ENCODE results near the gene HIGD1C.
"Not testable (repeated sequence)": the region's sequence is repeated elsewhere in the genome, so short reads cannot be mapped to it uniquely, and the experiment has no call there.

The HIGD1C gene

DNA sequence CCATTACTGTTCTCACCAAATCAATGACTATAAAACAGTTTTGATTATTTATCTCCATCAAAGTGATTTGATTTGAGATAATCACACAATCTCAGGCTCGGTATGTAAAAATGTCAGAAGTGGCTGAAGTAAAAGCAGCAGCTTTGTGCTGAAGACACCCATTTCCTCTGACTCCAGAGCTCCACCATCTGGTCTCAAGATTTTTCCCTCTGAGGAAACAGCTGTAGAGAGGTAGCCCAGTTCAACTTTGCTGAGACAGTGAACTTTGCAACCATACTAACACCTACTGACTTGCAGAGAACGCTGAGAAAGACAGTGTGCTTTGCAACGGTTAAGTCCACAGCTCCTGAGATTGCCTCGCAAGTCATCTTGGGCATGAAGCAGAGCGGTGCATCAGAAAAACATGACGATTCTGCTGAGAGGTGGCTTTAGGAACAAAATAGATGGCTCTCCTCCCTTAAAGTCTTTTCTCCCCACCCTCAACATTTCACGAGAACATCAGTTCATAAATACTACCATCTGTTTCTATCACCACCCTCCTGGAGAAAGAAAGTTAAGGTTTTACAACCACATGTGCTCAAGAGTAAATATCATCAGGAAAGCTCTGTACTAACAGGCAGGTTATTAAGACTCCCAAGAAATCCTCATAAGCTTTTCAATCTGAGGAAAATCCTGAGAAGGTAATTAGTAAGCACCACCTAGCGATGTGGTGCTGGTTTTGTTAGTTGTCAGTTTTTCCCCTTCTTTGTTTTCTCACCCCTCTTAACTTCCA is 34.8 kb downstream of the HIGD1C start:
- peak in 1 of 2 experiments; percentile 6 for DNase-seq

GRCh38 chr12:50988051-50988450 is 35.7 kb downstream of the HIGD1C start:
- DNase-seq: no peak

- DNase-seq: no peak
These were observed 36.5 kb downstream of the HIGD1C start for GRCh38 chr12:50988871-50989270.

DNA sequence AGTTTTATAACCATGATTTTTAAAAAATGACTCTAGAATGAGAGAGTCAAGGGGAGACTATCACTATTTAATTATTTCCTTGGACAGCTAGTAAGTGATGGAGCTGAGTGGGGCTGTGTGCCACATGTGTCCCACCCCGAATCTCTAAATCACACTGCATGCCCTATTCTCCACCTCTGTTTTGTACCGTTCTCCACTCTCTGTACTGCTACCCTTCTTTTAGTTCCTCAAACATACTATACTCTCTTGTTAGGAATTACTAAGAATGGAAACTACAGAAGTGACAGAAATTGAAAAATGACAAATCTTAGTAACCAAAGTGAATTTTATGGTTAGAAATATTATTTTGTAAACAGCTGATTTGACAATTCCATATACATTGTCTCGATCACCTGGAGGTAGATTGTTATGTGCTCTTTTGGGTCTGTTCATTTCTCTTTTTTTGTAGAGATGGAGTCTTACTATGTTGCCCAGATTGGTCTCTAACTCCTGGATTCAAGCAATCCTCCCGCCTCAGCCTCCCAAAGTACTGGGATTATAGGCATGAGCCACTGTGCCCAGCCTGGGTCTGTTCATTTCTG is 37.9 kb downstream of the HIGD1C start:
- no peak for DNase-seq

GRCh38 chr12:50990791-50991190 is 38.4 kb downstream of the HIGD1C start:
- DNase-seq: no peak

DNA sequence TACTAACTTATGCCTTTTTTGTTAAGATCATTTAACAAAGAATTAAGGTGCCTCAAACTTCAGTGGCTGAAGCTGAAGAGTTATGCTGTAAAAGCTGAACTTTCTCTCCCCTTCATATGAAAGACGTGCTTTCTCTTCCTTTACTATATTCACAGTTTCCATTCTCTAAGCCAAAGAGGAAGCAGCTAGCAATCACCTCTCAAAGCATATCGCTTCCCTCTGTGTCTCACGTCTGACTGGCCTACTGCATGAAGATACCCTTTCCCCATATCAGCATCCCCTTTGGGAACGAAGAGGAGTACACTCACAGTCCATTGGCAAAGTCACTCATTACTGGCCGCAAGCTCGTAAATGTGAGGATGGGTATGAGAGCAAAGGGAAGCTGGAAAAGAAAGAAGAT is 38.9 kb downstream of the HIGD1C start:
- no peak for DNase-seq

DNA sequence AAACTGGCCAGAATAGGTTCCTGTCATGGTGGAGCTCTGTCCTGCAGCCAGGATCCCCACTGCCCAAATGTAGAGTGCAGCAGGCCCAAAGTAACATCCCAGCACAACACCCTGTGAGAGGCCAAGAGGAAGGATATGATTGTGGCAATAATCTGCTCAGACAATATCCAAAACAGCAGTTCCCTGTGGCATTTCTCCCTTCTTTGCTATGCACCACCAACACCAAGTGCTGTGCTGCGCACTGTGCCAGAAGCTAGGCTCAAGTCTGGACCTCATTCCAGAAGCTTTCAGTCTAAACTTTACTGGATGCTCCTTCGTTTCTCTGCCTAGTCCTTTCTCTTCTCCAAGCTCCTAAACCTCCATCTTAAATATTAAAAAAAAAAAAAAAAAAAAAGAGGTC is 40.5 kb downstream of the HIGD1C start:
- DNase-seq: no peak

DNA sequence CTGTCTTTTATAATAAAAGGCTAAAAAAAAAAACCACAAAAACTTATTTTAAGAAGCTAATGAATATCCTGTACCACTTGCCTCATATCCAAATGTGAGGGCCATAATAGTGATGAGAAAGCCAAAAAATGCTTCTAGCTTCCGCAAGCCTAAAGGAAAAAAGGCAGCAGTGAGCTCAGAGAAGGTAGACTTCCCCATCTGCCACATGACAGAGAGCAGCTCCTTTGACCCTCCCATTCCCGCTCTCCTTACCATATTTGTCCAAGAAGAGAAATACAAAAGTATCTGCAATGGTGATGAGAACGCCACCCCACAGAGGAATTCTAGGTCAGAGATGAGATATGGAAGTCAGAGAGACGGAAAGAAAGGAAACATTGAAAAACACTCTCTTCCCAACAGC is 46.7 kb downstream of the HIGD1C start:
- no peak for DNase-seq

GRCh38 chr12:51000245-51000644 is 47.9 kb downstream of the HIGD1C start:
- DNase-seq: no peak

DNA sequence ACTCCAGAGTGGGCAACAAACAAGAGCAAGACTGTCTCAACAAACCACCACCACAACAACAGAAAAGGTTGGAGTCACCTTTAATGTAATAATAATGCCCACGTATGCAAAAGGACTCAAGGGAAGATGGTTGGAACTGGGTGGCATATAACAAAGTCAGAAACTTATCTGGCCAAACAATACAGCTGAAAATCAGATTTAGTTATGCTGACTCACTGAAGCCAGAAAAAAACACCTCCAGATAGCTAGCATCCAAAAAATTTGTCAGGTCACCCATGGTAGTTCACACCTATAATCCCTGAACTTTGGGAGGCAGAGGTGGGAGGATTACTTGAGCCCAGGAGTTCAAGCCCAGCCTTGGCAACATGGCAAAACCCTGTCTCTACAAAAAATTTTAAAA is 49.5 kb downstream of the HIGD1C start:
- DNase-seq: no peak

DNA sequence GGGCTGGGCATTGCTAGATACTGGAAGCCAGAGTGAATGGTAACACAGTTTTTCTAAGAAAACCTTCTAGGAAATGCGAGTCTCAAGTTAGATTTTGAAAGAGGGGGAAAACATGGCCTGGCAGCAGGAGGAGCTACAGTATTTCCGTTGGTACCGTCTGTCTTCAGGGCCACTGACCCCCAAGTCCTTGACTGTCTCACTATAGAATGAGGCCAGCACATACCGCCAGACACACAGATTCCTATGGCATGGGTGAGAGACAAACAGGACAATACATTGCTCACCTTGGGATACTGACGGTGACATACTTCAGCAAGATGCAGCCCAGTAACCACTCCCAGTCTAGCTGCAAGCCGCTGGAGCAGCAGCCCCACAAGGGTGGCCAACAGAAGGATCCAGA is 52.2 kb downstream of the HIGD1C start:
- no peak for DNase-seq

DNA sequence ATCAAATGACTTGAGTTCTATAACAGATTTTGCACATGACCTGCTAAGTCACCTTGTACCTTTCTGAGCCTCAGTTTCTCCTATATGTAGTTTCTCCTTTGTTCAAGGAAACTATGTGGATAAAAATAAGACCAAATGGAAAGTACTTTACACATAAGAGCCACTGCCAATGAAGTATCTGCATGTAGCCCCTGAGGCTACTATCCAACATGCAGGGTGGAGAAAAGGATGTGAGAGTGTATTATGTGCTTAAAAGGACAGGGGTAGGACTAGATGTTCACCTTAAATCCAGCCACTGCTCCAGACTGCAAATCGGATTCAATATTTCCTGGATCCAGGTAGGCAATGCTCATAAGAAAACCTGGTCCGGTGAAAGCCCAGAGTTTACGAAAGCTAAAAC is 52.7 kb downstream of the HIGD1C start:
- DNase-seq: no peak

GRCh38 chr12:51005671-51006070 is 53.3 kb downstream of the HIGD1C start:
- no peak for DNase-seq

GRCh38 chr12:51008329-51009055 is 56.1 kb downstream of the HIGD1C start:
- DNase-seq: no peak

DNA sequence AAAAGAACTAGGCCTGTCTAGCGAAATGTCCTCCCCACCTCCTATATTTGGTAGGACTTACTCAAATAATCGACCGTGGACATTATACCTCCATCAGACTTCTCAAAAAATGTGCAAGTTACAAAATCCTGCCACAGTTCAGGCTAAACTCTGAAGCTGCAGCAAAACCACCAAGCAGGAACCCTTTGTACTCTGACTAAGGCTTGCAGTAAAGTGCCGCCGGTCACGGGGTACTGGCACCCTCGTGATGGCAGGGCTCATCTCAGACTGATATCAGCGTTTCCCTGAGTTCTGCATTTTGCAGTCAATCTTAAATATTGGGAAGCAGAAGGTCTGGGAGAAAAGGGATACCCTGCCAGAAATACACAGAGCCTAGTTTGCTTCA is 56.7 kb downstream of the HIGD1C start:
- DNase-seq: peak; percentile 44 to 53

DNA sequence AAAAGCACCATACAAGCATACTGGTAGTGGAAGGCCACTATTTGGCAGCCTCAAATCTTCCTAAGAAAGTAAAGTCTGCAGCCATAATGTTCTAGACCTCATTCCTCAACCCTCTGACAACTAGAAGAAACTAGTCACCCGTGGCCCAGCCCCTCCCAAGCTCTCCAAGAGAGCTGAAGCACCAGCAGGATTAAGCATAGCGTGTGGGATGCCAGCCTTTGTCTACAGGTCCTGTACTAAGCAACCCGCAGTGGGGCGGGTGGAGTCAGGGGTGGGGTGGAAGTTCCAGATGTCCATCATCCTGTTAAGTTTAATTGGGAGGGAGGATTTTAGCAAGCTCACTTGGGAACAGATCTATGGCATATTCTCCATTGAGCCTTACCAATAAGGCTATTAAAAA is 59.6 kb downstream of the HIGD1C start:
- DNase-seq: no peak

GRCh38 chr12:51012570-51013236 is 60.4 kb downstream of the HIGD1C start:
- DNase-seq: no peak

- DNase-seq: no peak
These were observed 61.1 kb downstream of the HIGD1C start for GRCh38 chr12:51013441-51013840.

GRCh38 chr12:51014467-51014866 is 62.1 kb downstream of the HIGD1C start:
- not testable (repeated sequence) for DNase-seq

DNA sequence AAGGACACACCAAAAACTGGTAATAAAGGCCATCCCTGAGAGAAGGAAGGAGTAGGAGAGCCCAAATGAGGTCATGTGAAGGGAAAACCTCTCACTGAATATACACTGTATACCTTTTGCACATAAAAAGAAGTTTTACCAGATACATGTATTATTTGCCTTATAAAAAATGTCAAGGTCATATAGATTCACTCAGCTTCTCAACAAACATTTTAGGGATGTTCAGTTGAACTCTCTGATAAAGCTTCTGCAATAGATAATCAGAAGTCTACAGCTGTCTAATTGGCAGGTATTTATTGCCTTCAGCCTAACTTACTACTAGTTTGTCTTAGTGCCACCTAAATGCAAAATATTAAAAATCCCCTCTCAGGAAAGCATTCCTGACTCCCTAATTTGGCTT is 65.1 kb downstream of the HIGD1C start:
- no peak for DNase-seq

GRCh38 chr12:51018956-51019355 is 66.6 kb downstream of the HIGD1C start:
- DNase-seq: no peak

GRCh38 chr12:51019927-51020326 is 67.6 kb downstream of the HIGD1C start:
- DNase-seq: no peak

Data from activated CD4-positive, alpha-beta T cell treated with anti-CD3 and anti-CD28 coated beads, Interleukin-2, amount 50 U/mL, for 4 hours (primary cell).